GM23338 (cell line): Measurements from ENCODE around the gene MRPL24.

ENCODE experiments used
- EZH2phosphoT487 ChIP-seq: fragments of 200-600 bp; sonication (generic); IDR thresholded peaks from one replicate; pipeline ENCODE4 v1.8.1; 2018; ENCODE audit warnings: antibody characterized with exemption; ENCODE audit not compliant: unreplicated experiment
- POLR2AphosphoS5 ChIP-seq: IDR thresholded peaks from 2 replicates; pipeline ENCODE4 v1.6.1; 2016; ENCODE audit warnings: antibody characterized with exemption, low read depth

GRCh38 chr1:156690675-156691036 is 50.2 kb downstream of the MRPL24 start:
- TF ChIP-seq POLR2AphosphoS5 (no peak), EZH2phosphoT487 (no peak)
